Measurements from ENCODE around the gene MARF1. TPM values are rescaled to one million over a fixed set of nuclear protein-coding genes. Genes with fewer than 3 reads are reported as not detected.
A peak's percentile ranks its signal among the peaks of the same experiment; 100 is the strongest.
"Not testable (repeated sequence)": the region's sequence is repeated elsewhere in the genome, so short reads cannot be mapped to it uniquely, and the experiment has no call there.

MARF1 gene
- 17.5 TPM for polyA plus RNA-seq (2012; ENCODE audit: missing spikeins)

GRCh38 chr16:15643048-15643945 lies at the start of gene MARF1:
MARF1 (minus strand) TSS chr16:15643154; CDS start chr16:15639233, 3,921 bp downstream.
- peak; percentile 47 for DNase-seq (ENCODE audit: insufficient read length)
- FAIRE-seq: peak; percentile 53

GRCh38 chr16:15692508-15692907 lies 49.6 kb upstream of the MARF1 start:
- FAIRE-seq: not testable (repeated sequence)

More at GRCh38 chr16:15643048-15643945, at the start of gene MARF1:
- peak; percentile 71 for TF ChIP-seq POLR2A (IDR thresholded peaks at IDR 0.05; ENCODE audit: low read depth, low read length)
- TF ChIP-seq POLR2AphosphoS5 (IDR thresholded peaks at IDR 0.05; ENCODE audit: low read depth, low read length): no peak; the same call in 1 of the 2 replicates
- no peak for TF ChIP-seq TAF1 (IDR thresholded peaks at IDR 0.05; ENCODE audit: borderline replicate concordance, low read depth, low read length)

GRCh38 chr16:15691046-15691445 lies 48.1 kb upstream of the MARF1 start:
- FAIRE-seq (no peak), DNase-seq (ENCODE audit: insufficient read length) (no peak)

More at GRCh38 chr16:15692508-15692907, 49.6 kb upstream of the MARF1 start:
- DNase-seq (ENCODE audit: insufficient read length): not testable (repeated sequence)

GRCh38 chr16:15690296-15690695 lies 47.3 kb upstream of the MARF1 start:
- FAIRE-seq (no peak), DNase-seq (ENCODE audit: insufficient read length) (no peak)
- TF ChIP-seq POLR2A (IDR thresholded peaks at IDR 0.05; ENCODE audit: low read depth, low read length) (no peak), TAF1 (IDR thresholded peaks at IDR 0.05; ENCODE audit: borderline replicate concordance, low read depth, low read length) (no peak), POLR2AphosphoS5 (IDR thresholded peaks at IDR 0.05; ENCODE audit: low read depth, low read length) (no peak)

More at GRCh38 chr16:15691046-15691445, 48.1 kb upstream of the MARF1 start:
- TF ChIP-seq POLR2A (IDR thresholded peaks at IDR 0.05; ENCODE audit: low read depth, low read length): no peak
- TF ChIP-seq TAF1 (IDR thresholded peaks at IDR 0.05; ENCODE audit: borderline replicate concordance, low read depth, low read length): no peak
- no peak for TF ChIP-seq POLR2AphosphoS5 (IDR thresholded peaks at IDR 0.05; ENCODE audit: low read depth, low read length)

GRCh38 chr16:15689290-15689689 lies 46.3 kb upstream of the MARF1 start:
- FAIRE-seq (no peak), DNase-seq (ENCODE audit: insufficient read length) (no peak)
- no peak for TF ChIP-seq POLR2AphosphoS5 (IDR thresholded peaks at IDR 0.05; ENCODE audit: low read depth, low read length)
- TF ChIP-seq TAF1 (IDR thresholded peaks at IDR 0.05; ENCODE audit: borderline replicate concordance, low read depth, low read length): no peak

- TF ChIP-seq TAF1 (IDR thresholded peaks at IDR 0.05; ENCODE audit: borderline replicate concordance, low read depth, low read length) (no peak), POLR2A (IDR thresholded peaks at IDR 0.05; ENCODE audit: low read depth, low read length) (no peak), POLR2AphosphoS5 (IDR thresholded peaks at IDR 0.05; ENCODE audit: low read depth, low read length) (no peak)
- no peak for FAIRE-seq
- DNase-seq (ENCODE audit: insufficient read length): no peak
Measured at GRCh38 chr16:15686287-15686686, 43.3 kb upstream of the MARF1 start.

GRCh38 chr16:15682105-15682570 lies 39.2 kb upstream of the MARF1 start:
- TF ChIP-seq TAF1 (IDR thresholded peaks at IDR 0.05; ENCODE audit: borderline replicate concordance, low read depth, low read length): no peak
- TF ChIP-seq POLR2A (IDR thresholded peaks at IDR 0.05; ENCODE audit: low read depth, low read length): no peak
- no peak for TF ChIP-seq POLR2AphosphoS5 (IDR thresholded peaks at IDR 0.05; ENCODE audit: low read depth, low read length)
- FAIRE-seq (no peak), DNase-seq (ENCODE audit: insufficient read length) (no peak)

GRCh38 chr16:15677447-15677846 lies 34.5 kb upstream of the MARF1 start:
- FAIRE-seq (no peak), DNase-seq (ENCODE audit: insufficient read length) (no peak)
- TF ChIP-seq POLR2A (IDR thresholded peaks at IDR 0.05; ENCODE audit: low read depth, low read length) (no peak), TAF1 (IDR thresholded peaks at IDR 0.05; ENCODE audit: borderline replicate concordance, low read depth, low read length) (no peak), POLR2AphosphoS5 (IDR thresholded peaks at IDR 0.05; ENCODE audit: low read depth, low read length) (no peak)

- FAIRE-seq: no peak
- TF ChIP-seq POLR2A (IDR thresholded peaks at IDR 0.05; ENCODE audit: low read depth, low read length): no peak
- no peak for TF ChIP-seq TAF1 (IDR thresholded peaks at IDR 0.05; ENCODE audit: borderline replicate concordance, low read depth, low read length)
- no peak for TF ChIP-seq POLR2AphosphoS5 (IDR thresholded peaks at IDR 0.05; ENCODE audit: low read depth, low read length)
- DNase-seq (ENCODE audit: insufficient read length): no peak
Measured at GRCh38 chr16:15676506-15676905, 33.6 kb upstream of the MARF1 start.

GRCh38 chr16:15674571-15674970 lies 31.6 kb upstream of the MARF1 start:
- DNase-seq (ENCODE audit: insufficient read length) (no peak), FAIRE-seq (no peak)
- no peak for TF ChIP-seq POLR2AphosphoS5 (IDR thresholded peaks at IDR 0.05; ENCODE audit: low read depth, low read length)
- TF ChIP-seq TAF1 (IDR thresholded peaks at IDR 0.05; ENCODE audit: borderline replicate concordance, low read depth, low read length): no peak
- TF ChIP-seq POLR2A (IDR thresholded peaks at IDR 0.05; ENCODE audit: low read depth, low read length): no peak

GRCh38 chr16:15672514-15673167 lies 29.7 kb upstream of the MARF1 start:
- DNase-seq (ENCODE audit: insufficient read length) (no peak), FAIRE-seq (no peak)
- TF ChIP-seq TAF1 (IDR thresholded peaks at IDR 0.05; ENCODE audit: borderline replicate concordance, low read depth, low read length) (no peak), POLR2A (IDR thresholded peaks at IDR 0.05; ENCODE audit: low read depth, low read length) (no peak), POLR2AphosphoS5 (IDR thresholded peaks at IDR 0.05; ENCODE audit: low read depth, low read length) (no peak)

- not testable (repeated sequence) for DNase-seq (ENCODE audit: insufficient read length); FAIRE-seq
Measured at GRCh38 chr16:15672127-15672513, 29.2 kb upstream of the MARF1 start.

All from GM12892 (cell line).